Measurements from ENCODE around the gene ZBTB12.

DNA sequence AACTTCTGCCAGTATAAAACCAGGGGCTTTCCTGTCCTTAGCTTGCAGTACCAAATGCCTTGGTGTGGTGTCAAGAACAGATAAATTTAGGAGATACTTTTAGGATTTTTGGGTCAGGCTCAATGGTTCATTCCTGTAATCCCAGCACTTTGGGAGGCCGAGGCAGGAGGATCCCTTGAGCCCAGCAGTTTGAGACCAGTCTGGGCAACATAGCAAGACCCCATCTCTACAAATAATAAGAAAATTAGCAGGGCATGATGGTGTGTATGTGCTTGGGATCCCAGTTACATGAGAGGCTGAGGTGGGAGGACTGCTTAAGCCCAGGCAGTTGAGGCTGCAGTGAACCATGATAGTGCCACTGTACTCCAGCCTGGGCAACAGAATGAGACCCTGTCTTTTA is 3.2 kb upstream of the ZBTB12 start:
- TF ChIP-seq BCL11A (tag by site-specific recombination; IDR thresholded peaks at IDR 0.05; ENCODE audit: low read depth) (no peak), YY1 (tag by site-specific recombination; IDR thresholded peaks at IDR 0.05) (no peak), ZFP41 (tag by site-specific recombination; IDR thresholded peaks at IDR 0.05; ENCODE audit: borderline replicate concordance) (no peak), CTCF (tag by site-specific recombination; IDR thresholded peaks at IDR 0.05) (no peak), ZNF510 (tag by site-specific recombination; IDR thresholded peaks at IDR 0.05; ENCODE audit: insufficient replicate concordance) (no peak), ZBTB7A (tag by site-specific recombination; IDR thresholded peaks at IDR 0.05; ENCODE audit: low read depth) (no peak), ZNF513 (tag by site-specific recombination; IDR thresholded peaks at IDR 0.05) (no peak), REST (tag by site-specific recombination; IDR thresholded peaks at IDR 0.05) (no peak), ZNF138 (tag by site-specific recombination; IDR thresholded peaks at IDR 0.05; ENCODE audit: borderline replicate concordance) (no peak), OSR2 (tag by site-specific recombination; IDR thresholded peaks at IDR 0.05) (no peak)
- TF ChIP-seq, protein P1, sequence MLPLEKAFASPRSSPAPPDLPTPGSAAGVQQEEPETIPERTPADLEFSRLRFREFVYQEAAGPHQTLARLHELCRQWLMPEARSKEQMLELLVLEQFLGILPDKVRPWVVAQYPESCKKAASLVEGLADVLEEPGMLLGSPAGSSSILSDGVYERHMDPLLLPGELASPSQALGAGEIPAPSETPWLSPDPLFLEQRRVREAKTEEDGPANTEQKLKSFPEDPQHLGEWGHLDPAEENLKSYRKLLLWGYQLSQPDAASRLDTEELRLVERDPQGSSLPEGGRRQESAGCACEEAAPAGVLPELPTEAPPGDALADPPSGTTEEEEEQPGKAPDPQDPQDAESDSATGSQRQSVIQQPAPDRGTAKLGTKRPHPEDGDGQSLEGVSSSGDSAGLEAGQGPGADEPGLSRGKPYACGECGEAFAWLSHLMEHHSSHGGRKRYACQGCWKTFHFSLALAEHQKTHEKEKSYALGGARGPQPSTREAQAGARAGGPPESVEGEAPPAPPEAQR (tag by site-specific recombination; IDR thresholded peaks at IDR 0.05), result no peak
- TF ChIP-seq, protein P2, sequence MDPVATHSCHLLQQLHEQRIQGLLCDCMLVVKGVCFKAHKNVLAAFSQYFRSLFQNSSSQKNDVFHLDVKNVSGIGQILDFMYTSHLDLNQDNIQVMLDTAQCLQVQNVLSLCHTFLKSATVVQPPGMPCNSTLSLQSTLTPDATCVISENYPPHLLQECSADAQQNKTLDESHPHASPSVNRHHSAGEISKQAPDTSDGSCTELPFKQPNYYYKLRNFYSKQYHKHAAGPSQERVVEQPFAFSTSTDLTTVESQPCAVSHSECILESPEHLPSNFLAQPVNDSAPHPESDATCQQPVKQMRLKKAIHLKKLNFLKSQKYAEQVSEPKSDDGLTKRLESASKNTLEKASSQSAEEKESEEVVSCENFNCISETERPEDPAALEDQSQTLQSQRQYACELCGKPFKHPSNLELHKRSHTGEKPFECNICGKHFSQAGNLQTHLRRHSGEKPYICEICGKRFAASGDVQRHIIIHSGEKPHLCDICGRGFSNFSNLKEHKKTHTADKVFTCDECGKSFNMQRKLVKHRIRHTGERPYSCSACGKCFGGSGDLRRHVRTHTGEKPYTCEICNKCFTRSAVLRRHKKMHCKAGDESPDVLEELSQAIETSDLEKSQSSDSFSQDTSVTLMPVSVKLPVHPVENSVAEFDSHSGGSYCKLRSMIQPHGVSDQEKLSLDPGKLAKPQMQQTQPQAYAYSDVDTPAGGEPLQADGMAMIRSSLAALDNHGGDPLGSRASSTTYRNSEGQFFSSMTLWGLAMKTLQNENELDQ (tag by site-specific recombination; IDR thresholded peaks at IDR 0.05; ENCODE audit: low read depth), result no peak
